ENCODE data around the gene RAD50.

DNA sequence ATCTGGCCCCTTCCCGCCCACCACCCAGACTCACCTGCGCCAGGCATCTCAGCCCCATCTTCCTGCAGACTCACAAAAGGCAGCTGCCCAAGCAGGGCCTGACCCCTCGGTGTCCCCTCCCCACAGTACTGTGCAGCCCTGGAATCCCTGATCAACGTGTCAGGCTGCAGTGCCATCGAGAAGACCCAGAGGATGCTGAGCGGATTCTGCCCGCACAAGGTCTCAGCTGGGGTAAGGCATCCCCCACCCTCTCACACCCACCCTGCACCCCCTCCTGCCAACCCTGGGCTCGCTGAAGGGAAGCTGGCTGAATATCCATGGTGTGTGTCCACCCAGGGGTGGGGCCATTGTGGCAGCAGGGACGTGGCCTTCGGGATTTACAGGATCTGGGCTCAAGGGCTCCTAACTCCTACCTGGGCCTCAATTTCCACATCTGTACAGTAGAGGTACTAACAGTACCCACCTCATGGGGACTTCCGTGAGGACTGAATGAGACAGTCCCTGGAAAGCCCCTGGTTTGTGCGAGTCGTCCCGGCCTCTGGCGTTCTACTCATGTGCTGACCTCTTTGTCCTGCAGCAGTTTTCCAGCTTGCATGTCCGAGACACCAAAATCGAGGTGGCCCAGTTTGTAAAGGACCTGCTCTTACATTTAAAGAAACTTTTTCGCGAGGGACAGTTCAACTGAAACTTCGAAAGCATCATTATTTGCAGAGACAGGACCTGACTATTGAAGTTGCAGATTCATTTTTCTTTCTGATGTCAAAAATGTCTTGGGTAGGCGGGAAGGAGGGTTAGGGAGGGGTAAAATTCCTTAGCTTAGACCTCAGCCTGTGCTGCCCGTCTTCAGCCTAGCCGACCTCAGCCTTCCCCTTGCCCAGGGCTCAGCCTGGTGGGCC is 103.1 kb downstream of the RAD50 start:
- TF ChIP-seq, protein P1, sequence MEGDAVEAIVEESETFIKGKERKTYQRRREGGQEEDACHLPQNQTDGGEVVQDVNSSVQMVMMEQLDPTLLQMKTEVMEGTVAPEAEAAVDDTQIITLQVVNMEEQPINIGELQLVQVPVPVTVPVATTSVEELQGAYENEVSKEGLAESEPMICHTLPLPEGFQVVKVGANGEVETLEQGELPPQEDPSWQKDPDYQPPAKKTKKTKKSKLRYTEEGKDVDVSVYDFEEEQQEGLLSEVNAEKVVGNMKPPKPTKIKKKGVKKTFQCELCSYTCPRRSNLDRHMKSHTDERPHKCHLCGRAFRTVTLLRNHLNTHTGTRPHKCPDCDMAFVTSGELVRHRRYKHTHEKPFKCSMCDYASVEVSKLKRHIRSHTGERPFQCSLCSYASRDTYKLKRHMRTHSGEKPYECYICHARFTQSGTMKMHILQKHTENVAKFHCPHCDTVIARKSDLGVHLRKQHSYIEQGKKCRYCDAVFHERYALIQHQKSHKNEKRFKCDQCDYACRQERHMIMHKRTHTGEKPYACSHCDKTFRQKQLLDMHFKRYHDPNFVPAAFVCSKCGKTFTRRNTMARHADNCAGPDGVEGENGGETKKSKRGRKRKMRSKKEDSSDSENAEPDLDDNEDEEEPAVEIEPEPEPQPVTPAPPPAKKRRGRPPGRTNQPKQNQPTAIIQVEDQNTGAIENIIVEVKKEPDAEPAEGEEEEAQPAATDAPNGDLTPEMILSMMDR (IDR thresholded peaks at IDR 0.05): no peak
- TF ChIP-seq EZH2phosphoT487 (IDR thresholded peaks at IDR 0.05): no peak
